AML-193 (cell line): ENCODE measurements around the gene PPP2R5E.
"Not testable (repeated sequence)": the region's sequence is repeated elsewhere in the genome, so short reads cannot be mapped to it uniquely, and the experiment has no call there.

Experiments
- DNase-seq, 2 experiments: peaks; one replicate each; lab custom pipeline; 2025; lab: John Stamatoyannopoulos, UW

The PPP2R5E gene

GRCh38 chr14:63378444-63378843, 164.7 kb downstream of the PPP2R5E start:
- no peak for DNase-seq

- DNase-seq: no peak
Observed at GRCh38 chr14:63375769-63376168, 167.4 kb downstream of the PPP2R5E start.

GRCh38 chr14:63371613-63372012, 171.6 kb downstream of the PPP2R5E start:
- DNase-seq: not testable (repeated sequence)

GRCh38 chr14:63371033-63371432, 172.1 kb downstream of the PPP2R5E start:
- DNase-seq: no peak

GRCh38 chr14:63367742-63368364, 175.3 kb downstream of the PPP2R5E start:
- DNase-seq: no peak

- no peak for DNase-seq
Observed at GRCh38 chr14:63362389-63362819, 180.8 kb downstream of the PPP2R5E start.

GRCh38 chr14:63361790-63362189, 181.4 kb downstream of the PPP2R5E start:
- no peak for DNase-seq

GRCh38 chr14:63357841-63358240, 185.3 kb downstream of the PPP2R5E start:
- no peak for DNase-seq

GRCh38 chr14:63345826-63346225, 197.4 kb downstream of the PPP2R5E start:
- DNase-seq: no peak

- DNase-seq: no peak
Observed at GRCh38 chr14:63344336-63344735, 198.8 kb downstream of the PPP2R5E start.

GRCh38 chr14:63343878-63344277, 199.3 kb downstream of the PPP2R5E start:
- DNase-seq: no peak

- DNase-seq: no peak
Observed at GRCh38 chr14:63342371-63342770, 200.8 kb downstream of the PPP2R5E start.

GRCh38 chr14:63328787-63329737, 214.1 kb downstream of the PPP2R5E start:
- no peak for DNase-seq

- DNase-seq: no peak
Observed at GRCh38 chr14:63326840-63327239, 216.3 kb downstream of the PPP2R5E start.

- DNase-seq: no peak
Observed at GRCh38 chr14:63322897-63323573, 220.1 kb downstream of the PPP2R5E start.

- DNase-seq: no peak
Observed at GRCh38 chr14:63322472-63322871, 220.7 kb downstream of the PPP2R5E start.
